H1 (cell line): ENCODE data around the gene ACYP1. TPM values are rescaled to one million over a fixed set of nuclear protein-coding genes. Genes with fewer than 3 reads are reported as not detected.

Experiments
- CTCF ChIA-PET: fragments of 300-600 bp; sonication (Branson Sonifier 250); formaldehyde crosslinking; loops from one replicate; lab custom pipeline; 2021; ENCODE audit not compliant: partially characterized antibody; lab: Charles Lee
- POLR2A ChIA-PET: fragments of 300-600 bp; sonication (Branson Sonifier 250); formaldehyde crosslinking; loops from one replicate; lab custom pipeline; 2021; ENCODE audit warnings: inconsistent platforms; ENCODE audit not compliant: partially characterized antibody; lab: Charles Lee
- DNase-seq, 2 experiments: peaks; one replicate each; pipeline versions ENCODE4 v3.0.0 to v3.0.0-alpha.2; 2010 to 2022; ENCODE audit warnings: low spot score in 2 of 2, low read depth in 1 of 2, mixed read lengths in 1 of 2
- FAIRE-seq: peaks from 2 replicates; lab custom pipeline; 2011; peaks lifted over from hg19 to GRCh38; lab: Jason Lieb, UNC
- H2AFZ ChIP-seq: 2 replicates; pipeline ENCODE4 v1.8.1; 2012; ENCODE audit warnings: low read length, inconsistent platforms
- H2AK5ac ChIP-seq: 2 replicates; pipeline ENCODE4 v1.6.1; 2013; ENCODE audit warnings: low read depth, low read length
- H2BK120ac ChIP-seq: replicated peaks from 2 replicates; pipeline ENCODE3; 2013; ENCODE audit warnings: low read depth, low read length, inconsistent platforms
- H2BK12ac ChIP-seq: 2 replicates; pipeline ENCODE4 v1.6.1; 2013; ENCODE audit warnings: low read depth, low read length
- H2BK15ac ChIP-seq: 2 replicates; pipeline ENCODE4 v1.6.1; 2013; ENCODE audit warnings: low read length
- H2BK20ac ChIP-seq: 2 replicates; pipeline ENCODE4 v1.6.1; 2013; ENCODE audit warnings: low read length
- H2BK5ac ChIP-seq: 2 replicates; pipeline ENCODE4 v1.6.1; 2013; ENCODE audit warnings: low read depth, low read length
- H3K14ac ChIP-seq: 2 replicates; pipeline ENCODE4 v1.6.1; 2013; ENCODE audit warnings: inconsistent platforms; ENCODE audit not compliant: insufficient read length
- H3K18ac ChIP-seq: 2 replicates; pipeline ENCODE4 v1.6.1; 2013; ENCODE audit warnings: low read length; ENCODE audit errors: extremely low read depth
- H3K23ac ChIP-seq: 2 replicates; pipeline ENCODE4 v1.6.1; 2013; ENCODE audit warnings: inconsistent platforms; ENCODE audit not compliant: insufficient read length
- H3K23me2 ChIP-seq: 2 replicates; pipeline ENCODE4 v1.6.1; 2013; ENCODE audit warnings: low read depth, low read length
- H3K27ac ChIP-seq: 2 replicates; pipeline ENCODE4 v1.6.1; 2011; ENCODE audit warnings: low read depth, low read length, inconsistent platforms
- H3K27me3 ChIP-seq, 4 experiments: replicated peaks in 1 of 4; 1 replicate in 1 of 4; 2 replicates in 3 of 4; pipeline versions ENCODE4 v1.6.1 to v1.8.1; 2011 to 2013; ENCODE audit warnings: low read length in 3 of 4, mild to moderate bottlenecking in 3 of 4, inconsistent platforms in 2 of 4, mixed read lengths in 2 of 4, moderate library complexity in 1 of 4; ENCODE audit not compliant: control insufficient read depth in 3 of 4, insufficient read depth in 3 of 4; ENCODE audit errors: extremely low read depth in 1 of 4
- H3K36me3 ChIP-seq, 4 experiments: 2 replicates each; pipeline versions ENCODE4 v1.6.1 to v1.8.1; 2011 to 2013; ENCODE audit warnings: mild to moderate bottlenecking in 4 of 4, low read length in 3 of 4, moderate library complexity in 2 of 4, control low read depth in 1 of 4, inconsistent platforms in 1 of 4; ENCODE audit not compliant: insufficient read depth in 4 of 4, control insufficient read depth in 2 of 4
- H3K4ac ChIP-seq: replicated peaks from 2 replicates; pipeline ENCODE3; 2013; ENCODE audit warnings: low read length, low read depth, mixed read lengths, inconsistent platforms; ENCODE audit not compliant: insufficient read length
- H3K4me1 ChIP-seq, 4 experiments: replicated peaks in 1 of 4; 1 replicate in 1 of 4; 2 replicates in 3 of 4; pipeline versions ENCODE4 v1.6.1 to v1.8.1; 2011 to 2013; ENCODE audit warnings: low read length in 3 of 4, inconsistent platforms in 2 of 4, mixed read lengths in 1 of 4; ENCODE audit not compliant: insufficient read depth in 4 of 4, control insufficient read depth in 3 of 4
- H3K4me2 ChIP-seq, 2 experiments: 2 replicates each; pipeline versions ENCODE4 v1.6.1 to v1.8.1; 2011 to 2013; ENCODE audit warnings: low read depth in 2 of 2, low read length in 2 of 2, control low read depth in 1 of 2, inconsistent platforms in 1 of 2, mild to moderate bottlenecking in 1 of 2; ENCODE audit not compliant: insufficient read depth in 1 of 2
- H3K4me3 ChIP-seq, 4 experiments: fragments of 200-600, 300-600 bp in 1 of 4; sonication (generic), shearing (Covaris generic), sonication (Bioruptor Twin) in 1 of 4; 2 replicates each; pipeline versions ENCODE4 v1.5.1 to v1.8.1; 2011 to 2016; ENCODE audit warnings: low read length in 4 of 4, low read depth in 3 of 4, control low read depth in 2 of 4, inconsistent platforms in 2 of 4, mild to moderate bottlenecking in 2 of 4, mixed read lengths in 1 of 4, moderate library complexity in 1 of 4; ENCODE audit not compliant: insufficient read depth in 2 of 4; ENCODE audit errors: extremely low read depth in 1 of 4
- H3K56ac ChIP-seq: replicated peaks from 2 replicates; pipeline ENCODE3; 2013; ENCODE audit warnings: low read depth, mild to moderate bottlenecking, mixed read lengths, low read length, inconsistent platforms; ENCODE audit not compliant: insufficient read length
- H3K79me1 ChIP-seq: 2 replicates; pipeline ENCODE4 v1.6.1; 2013; ENCODE audit warnings: low read depth, low read length, control low read depth
- H3K79me2 ChIP-seq, 2 experiments: 2 replicates each; pipeline versions ENCODE4 v1.6.1 to v1.8.1; 2012 to 2013; ENCODE audit warnings: low read length in 2 of 2, mild to moderate bottlenecking in 2 of 2, inconsistent platforms in 1 of 2; ENCODE audit not compliant: insufficient read depth in 2 of 2, control insufficient read depth in 1 of 2
- H3K9ac ChIP-seq, 4 experiments: replicated peaks in 1 of 4; 1 replicate in 1 of 4; 2 replicates in 3 of 4; pipeline versions ENCODE4 v1.6.1 to v1.8.1; 2011 to 2013; ENCODE audit warnings: low read depth in 3 of 4, low read length in 3 of 4, control low read depth in 2 of 4, mild to moderate bottlenecking in 2 of 4, moderate library complexity in 2 of 4, inconsistent platforms in 1 of 4; ENCODE audit errors: extremely low read depth in 1 of 4
- H3K9me3 ChIP-seq, 2 experiments: 2 replicates each; pipeline versions ENCODE4 v1.6.1 to v1.8.1; 2012 to 2013; ENCODE audit warnings: mild to moderate bottlenecking in 2 of 2, moderate library complexity in 2 of 2, control low read depth in 1 of 2, inconsistent platforms in 1 of 2, low read depth in 1 of 2, low read length in 1 of 2, mixed read lengths in 1 of 2; ENCODE audit not compliant: insufficient read depth in 2 of 2
- H4K20me1 ChIP-seq, 2 experiments: replicated peaks in 1 of 2; 2 replicates each; pipeline versions ENCODE3 to v1.8.1; 2011 to 2013; ENCODE audit warnings: inconsistent platforms in 2 of 2, low read length in 2 of 2, mild to moderate bottlenecking in 1 of 2; ENCODE audit not compliant: insufficient read depth in 2 of 2, control insufficient read depth in 1 of 2
- H4K5ac ChIP-seq: 2 replicates; pipeline ENCODE4 v1.6.1; 2013; ENCODE audit warnings: low read length, low read depth, mixed read lengths, inconsistent platforms; ENCODE audit not compliant: insufficient read length
- H4K8ac ChIP-seq: 2 replicates; pipeline ENCODE4 v1.8.0; 2013; ENCODE audit warnings: mild to moderate bottlenecking, moderate library complexity, low read length, inconsistent platforms; ENCODE audit not compliant: insufficient read depth; ENCODE audit errors: extremely low read depth
- H4K91ac ChIP-seq: replicated peaks from 2 replicates; pipeline ENCODE3; 2013; ENCODE audit warnings: low read length, mixed read lengths, inconsistent platforms; ENCODE audit not compliant: insufficient read length
- ATF2 ChIP-seq: IDR thresholded peaks from 2 replicates; pipeline ENCODE4 v1.6.1; 2012; ENCODE audit warnings: low read length, inconsistent platforms
- CHD1 ChIP-seq: IDR thresholded peaks from 2 replicates; pipeline ENCODE4 v1.6.1; 2012; ENCODE audit warnings: low read depth, low read length, improper control_type of control experiment
- JUN ChIP-seq: IDR thresholded peaks from 2 replicates; pipeline ENCODE4 v1.6.1; 2011; ENCODE audit warnings: low read depth, mild to moderate bottlenecking, improper control_type of control experiment, low read length
- MAX ChIP-seq: IDR thresholded peaks from 2 replicates; pipeline ENCODE4 v1.6.1; 2012; ENCODE audit warnings: inconsistent platforms
- NANOG ChIP-seq: IDR thresholded peaks from 2 replicates; pipeline ENCODE4 v1.6.1; 2011; ENCODE audit warnings: low read length, low read depth, mild to moderate bottlenecking, inconsistent platforms; ENCODE audit not compliant: insufficient read depth, poor library complexity, severe bottlenecking
- RFX5 ChIP-seq: IDR thresholded peaks from 2 replicates; pipeline ENCODE4 v1.6.1; 2011; ENCODE audit warnings: low read depth, low read length, improper control_type of control experiment, borderline replicate concordance
- SP1 ChIP-seq: IDR thresholded peaks from 2 replicates; pipeline ENCODE4 v1.6.1; 2011; ENCODE audit warnings: low read depth, low read length
- SRF ChIP-seq: IDR thresholded peaks from 2 replicates; pipeline ENCODE4 v1.6.1; 2011; ENCODE audit warnings: mild to moderate bottlenecking, low read depth, low read length, moderate library complexity
- SUZ12 ChIP-seq: fragments of 200-600 bp; sonication (generic); IDR thresholded peaks from 2 replicates; pipeline ENCODE4 v1.6.1; 2012; ENCODE audit warnings: mild to moderate bottlenecking, inconsistent platforms, low read length, moderate library complexity, mixed read lengths
- TEAD4 ChIP-seq: IDR thresholded peaks from 2 replicates; pipeline ENCODE4 v1.6.1; 2012; ENCODE audit warnings: low read depth, low read length, inconsistent platforms, mixed read lengths
- polyA plus RNA-seq, 7 experiments: library from polyadenylated mRNA; depleted of rRNA in 3 of 7; stranded (reverse) in 5 of 7; unstranded in 2 of 7; fragments of >200 nt in 5 of 7; fragments of 200-250 nt in 2 of 7; gene quantifications; 1 replicate in 5 of 7; 2 replicates in 1 of 7; 4 replicates in 1 of 7; pipeline versions ENCODE4 v1.2.1 to v1.2.3, GENCODE V29; 2011 to 2013; ENCODE audit warnings: missing spikeins in 2 of 7, mixed read lengths in 2 of 7
- total RNA-seq: library from RNA; stranded (reverse); fragmentation: NEBNext Ultra II Directional; extraction: Animal tissue kit (Norgen Biotek cat#: 25700); gene quantifications from 2 replicates; pipeline ENCODE4 v1.2.1, GENCODE V29; 2021

ACYP1 gene
- total and polyA plus RNA-seq, 2 of the 8 experiments (the other 6 are each of a cell fraction or from before 2014, with no cell fraction given): 22.3 to 24.8 TPM

GRCh38 chr14:75098212-75098611 lies 34.4 kb upstream of the ACYP1 start:
- Histone ChIP-seq H3K36me3 (peaks cover 0 to 61% (median 31%) of the 10 kb centered on the region in 4 experiments; a peak in 6 of 8 replicates), H2BK120ac (no peak overlapping the region), H2BK20ac (no peak overlapping the region), H4K91ac (no peak overlapping the region), H3K4me2 (no peak overlapping the region), H3K56ac (no peak overlapping the region), H2BK12ac (no peak overlapping the region), H3K79me2 (no peaks in the 10 kb centered on the region), H4K20me1 (no peaks in the 10 kb centered on the region), H4K5ac (no peak overlapping the region), H3K4me1 (no peaks in the 10 kb centered on the region), H3K79me1 (no peaks in the 10 kb centered on the region), H3K4ac (no peak overlapping the region), H3K9me3 (no peaks in the 10 kb centered on the region), H2BK5ac (no peak overlapping the region), H3K9ac (no peak overlapping the region), H3K27ac (no peak overlapping the region)
- FAIRE-seq: no peak
- ChIA-PET CTCF (interaction anchor here (0.6 to 3.4 kb wide), 5 partner anchors 10 to 208 kb away, joined by 3 to 24 read pairs (median 3); no protein-coding TSS in a partner anchor), POLR2A (interaction anchor here (1.0 to 1.3 kb wide), 2 partner anchors 13 to 28 kb away, joined by 3 to 4 read pairs; no protein-coding TSS in a partner anchor)
- DNase-seq: no peak
- TF ChIP-seq SRF: no peak
- no peak for TF ChIP-seq JUN
- no peak for TF ChIP-seq NANOG
- TF ChIP-seq SP1: no peak
- TF ChIP-seq MAX: no peak
- TF ChIP-seq RFX5: no peak
- TF ChIP-seq SUZ12: no peak
- TF ChIP-seq ATF2: no peak
- TF ChIP-seq TEAD4: no peak
- TF ChIP-seq CHD1: no peak
- TF ChIP-seq, all 59 proteins: peak for 0
- no peak overlapping the region for H2AK5ac ChIP-seq
- H2AFZ ChIP-seq: no peak overlapping the region
- no peak overlapping the region for H3K18ac ChIP-seq
- no peak overlapping the region for H4K8ac ChIP-seq
- H3K14ac ChIP-seq: no peak overlapping the region
- no peak overlapping the region for H3K23ac ChIP-seq
- H3K23me2 ChIP-seq: no peaks in the 10 kb centered on the region; the same call in 1 of the 2 replicates
- no peak overlapping the region for H3K4me3 ChIP-seq
- H3K27me3 ChIP-seq: no peaks in the 10 kb centered on the region
- H2BK15ac ChIP-seq: no peak overlapping the region
